ENCODE measurements around the gene RNF114. TPM values are rescaled to one million over a fixed set of nuclear protein-coding genes. Genes with fewer than 3 reads are reported as not detected.
A peak's percentile ranks its signal among the peaks of the same experiment; 100 is the strongest.

The RNF114 gene
- total and polyA plus RNA-seq, 8 donors: 60.8 to 70.9 (median 65.6) TPM

DNA sequence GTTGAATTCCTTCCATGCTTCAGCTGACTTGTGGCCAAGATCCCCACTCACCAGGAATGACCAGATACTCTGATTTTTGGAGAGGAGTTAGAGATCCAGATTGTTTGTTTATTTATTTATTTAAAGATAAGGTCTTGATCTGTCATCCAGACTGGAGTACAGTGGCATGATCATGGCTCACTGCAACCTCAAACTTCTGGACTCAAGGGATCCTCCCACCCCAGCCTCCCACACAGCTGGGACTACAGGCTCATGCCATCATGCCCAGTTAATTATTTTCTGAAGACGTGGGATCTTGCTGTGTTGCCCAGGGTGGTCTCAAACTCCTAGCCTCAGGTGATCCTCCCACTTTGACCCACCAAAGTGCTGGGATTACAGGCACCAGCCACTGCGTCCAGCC, 16.7 kb upstream of the RNF114 start:
- intact Hi-C loops (cut with DNase I): no loop called here
- Histone ChIP-seq H3K27ac (no peak overlapping the region), H3K4me3 (no peak overlapping the region), H3K36me3 (no peaks in the 10 kb centered on the region), H3K9me3 (no peaks in the 10 kb centered on the region), H3K27me3 (no peaks in the 10 kb centered on the region), H3K4me1 (peaks cover 2 to 18% of the 10 kb centered on the region in 2 donors)
- no peak for ATAC-seq
- DNase-seq: no peak
- TF ChIP-seq, protein P1, sequence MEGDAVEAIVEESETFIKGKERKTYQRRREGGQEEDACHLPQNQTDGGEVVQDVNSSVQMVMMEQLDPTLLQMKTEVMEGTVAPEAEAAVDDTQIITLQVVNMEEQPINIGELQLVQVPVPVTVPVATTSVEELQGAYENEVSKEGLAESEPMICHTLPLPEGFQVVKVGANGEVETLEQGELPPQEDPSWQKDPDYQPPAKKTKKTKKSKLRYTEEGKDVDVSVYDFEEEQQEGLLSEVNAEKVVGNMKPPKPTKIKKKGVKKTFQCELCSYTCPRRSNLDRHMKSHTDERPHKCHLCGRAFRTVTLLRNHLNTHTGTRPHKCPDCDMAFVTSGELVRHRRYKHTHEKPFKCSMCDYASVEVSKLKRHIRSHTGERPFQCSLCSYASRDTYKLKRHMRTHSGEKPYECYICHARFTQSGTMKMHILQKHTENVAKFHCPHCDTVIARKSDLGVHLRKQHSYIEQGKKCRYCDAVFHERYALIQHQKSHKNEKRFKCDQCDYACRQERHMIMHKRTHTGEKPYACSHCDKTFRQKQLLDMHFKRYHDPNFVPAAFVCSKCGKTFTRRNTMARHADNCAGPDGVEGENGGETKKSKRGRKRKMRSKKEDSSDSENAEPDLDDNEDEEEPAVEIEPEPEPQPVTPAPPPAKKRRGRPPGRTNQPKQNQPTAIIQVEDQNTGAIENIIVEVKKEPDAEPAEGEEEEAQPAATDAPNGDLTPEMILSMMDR (IDR thresholded peaks at IDR 0.05): no peak

DNA sequence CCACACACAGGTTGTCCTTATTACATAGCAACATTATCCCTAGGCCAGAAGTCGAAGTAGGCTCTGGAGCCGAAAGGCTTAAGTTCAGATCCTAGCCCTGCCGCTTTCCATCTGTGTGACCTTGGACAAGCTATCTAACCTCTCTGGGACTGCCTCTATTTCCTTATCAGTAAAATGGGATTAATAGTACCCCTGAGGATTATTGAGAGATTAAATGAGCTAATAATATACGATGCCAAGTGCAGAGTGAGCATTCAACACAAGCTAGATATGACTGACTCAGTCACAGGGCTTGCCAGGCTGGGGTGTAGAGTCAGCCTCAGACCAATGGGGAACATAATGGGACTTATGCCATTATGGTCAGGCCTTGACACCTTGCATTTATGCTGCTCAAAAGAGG, 11.9 kb upstream of the RNF114 start:
- H3K27ac ChIP-seq: no peak overlapping the region
- intact Hi-C loops (cut with DNase I): no loop called here

DNA sequence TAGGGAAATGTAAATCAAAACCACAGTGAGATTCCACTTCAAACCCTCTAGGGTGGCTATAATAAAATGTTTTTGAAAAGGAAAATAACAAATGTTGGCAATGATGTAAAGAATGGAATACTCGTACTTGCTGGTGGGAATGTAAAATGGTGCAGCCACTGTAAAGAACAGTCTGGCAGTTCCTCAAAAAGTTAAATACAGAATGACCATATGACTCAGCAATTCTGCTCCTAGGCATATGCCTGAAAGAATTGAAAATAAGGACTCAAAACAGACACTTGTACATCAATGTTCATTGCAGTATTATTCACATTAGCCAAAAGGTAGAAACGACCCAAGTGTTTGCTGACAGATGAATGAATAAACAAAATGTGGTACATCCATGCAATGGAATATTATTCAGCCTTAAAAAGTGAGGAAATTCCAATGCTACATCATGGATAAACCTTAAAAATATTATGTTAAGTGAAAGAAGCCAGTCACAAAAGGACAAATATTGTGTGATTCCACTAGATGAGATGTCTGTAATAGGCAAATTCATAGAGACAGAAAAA, 10.2 kb upstream of the RNF114 start:
- ATAC-seq: no peak
- Histone ChIP-seq H3K27me3 (no peaks in the 10 kb centered on the region), H3K27ac (no peak overlapping the region), H3K4me1 (peaks cover 0 to 23% of the 10 kb centered on the region in 2 donors), H3K9me3 (no peaks in the 10 kb centered on the region), H3K36me3 (no peaks in the 10 kb centered on the region), H3K4me3 (no peak overlapping the region)
- TF ChIP-seq, protein P1 (IDR thresholded peaks at IDR 0.05): no peak
- intact Hi-C loops (cut with DNase I): no loop called here
- DNase-seq: no peak

More for the DNA sequence above, 11.9 kb upstream of the RNF114 start:
- no peaks in the 10 kb centered on the region for H3K36me3 ChIP-seq
- TF ChIP-seq, protein P1 (IDR thresholded peaks at IDR 0.05): no peak
- H3K4me3 ChIP-seq: no peak overlapping the region
- H3K27me3 ChIP-seq: no peaks in the 10 kb centered on the region
- DNase-seq (peak in 1 of 4 donors; percentile 3), ATAC-seq (no peak)
- H3K4me1 ChIP-seq: peaks cover 0 to 20% of the 10 kb centered on the region in 2 donors
- H3K9me3 ChIP-seq: no peaks in the 10 kb centered on the region

DNA sequence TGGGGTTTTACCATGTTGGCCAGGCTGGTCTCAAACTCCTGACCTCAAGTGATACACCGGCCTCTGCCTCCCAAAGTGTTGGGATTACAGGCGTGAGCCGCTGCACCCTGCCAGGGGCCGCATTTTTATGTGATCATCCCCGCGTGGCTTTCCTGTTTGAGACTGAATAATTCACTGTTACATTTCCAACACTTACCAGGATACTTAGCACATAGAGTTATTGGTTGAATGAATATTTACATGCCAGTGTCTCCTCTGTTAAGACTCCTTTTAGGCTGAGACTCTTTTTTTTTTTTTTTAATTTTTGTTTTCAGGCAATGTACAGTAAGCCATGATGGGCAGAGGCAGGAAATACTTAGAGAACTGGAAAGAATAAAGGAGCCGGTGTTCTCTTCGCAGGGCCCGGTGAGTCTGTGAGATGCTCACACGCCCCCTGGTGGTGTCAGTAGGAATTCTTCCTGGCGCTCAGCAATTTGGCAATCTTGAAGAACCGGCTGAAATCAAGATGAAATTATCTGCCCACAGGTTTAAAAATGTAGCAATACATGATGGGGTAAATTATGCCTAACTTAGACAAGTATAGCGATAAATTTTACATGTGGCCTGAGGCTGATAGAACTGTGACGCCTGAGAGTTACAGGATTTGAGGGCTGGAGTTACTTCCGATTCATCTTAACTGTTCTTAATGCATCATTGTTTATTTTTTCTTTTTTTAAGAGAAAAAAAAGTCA, 7.6 kb upstream of the RNF114 start:
- Histone ChIP-seq H3K27ac (peak overlapping the region in 1 of 2 donors; percentile 2), H3K27me3 (no peaks in the 10 kb centered on the region), H3K4me3 (no peak overlapping the region), H3K4me1 (peaks cover 0 to 23% of the 10 kb centered on the region in 2 donors), H3K9me3 (no peaks in the 10 kb centered on the region), H3K36me3 (no peaks in the 10 kb centered on the region)
- DNase-seq (peak; percentile 77 to 88 (median 82)), ATAC-seq (peak; percentile 96)
- intact Hi-C loops (cut with DNase I): no loop called here
- TF ChIP-seq, protein P1 (IDR thresholded peaks at IDR 0.05): peak; percentile 86 to 91

DNA sequence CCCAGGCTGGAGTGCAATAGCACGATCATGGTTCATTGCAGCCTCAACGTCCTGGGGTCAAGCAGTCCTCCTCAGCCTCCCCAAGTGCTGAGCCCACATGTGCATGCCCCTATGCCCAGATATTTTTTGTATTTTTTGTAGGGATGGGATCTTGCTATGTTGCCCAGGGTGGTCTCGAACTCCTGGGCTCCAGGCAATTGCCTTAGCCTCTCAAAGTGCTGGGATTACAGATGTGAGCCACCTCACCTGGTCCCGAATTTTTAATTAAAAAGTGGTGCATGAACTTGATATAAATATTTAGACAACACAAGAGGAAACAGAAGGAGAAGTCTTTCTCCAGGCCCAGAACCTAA, 7.1 kb upstream of the RNF114 start:
- Histone ChIP-seq H3K36me3 (no peaks in the 10 kb centered on the region), H3K27me3 (no peaks in the 10 kb centered on the region), H3K4me3 (no peak overlapping the region), H3K27ac (peak overlapping the region in 1 of 2 donors; percentile 2), H3K9me3 (no peaks in the 10 kb centered on the region), H3K4me1 (peaks cover 0 to 23% of the 10 kb centered on the region in 2 donors)
- no peak for DNase-seq
- TF ChIP-seq, protein P1 (IDR thresholded peaks at IDR 0.05): no peak
- ATAC-seq: no peak
- intact Hi-C loops (cut with DNase I): no loop called here

All from left lung (tissue), 10 donors.